ENCODE data around the gene ATXN7L1. TPM values are rescaled to one million over a fixed set of nuclear protein-coding genes. Genes with fewer than 3 reads are reported as not detected.
"Not testable (repeated sequence)": the region's sequence is repeated elsewhere in the genome, so short reads cannot be mapped to it uniquely, and the experiment has no call there.

Gene ATXN7L1
- total and polyA plus RNA-seq, 2 experiments from 2014 or later = 6.4 to 8.6 TPM

- H3K4me3 ChIP-seq = no peak overlapping the region
These were observed 14.0 kb upstream of the ATXN7L1 start for GRCh38 chr7:105890290-105890997.

GRCh38 chr7:105887569-105888189, 11.3 kb upstream of the ATXN7L1 start:
- Histone ChIP-seq H3K9me3 (ENCODE audit: low read depth) (no peaks in the 10 kb centered on the region), H3K27me3 (no peaks in the 10 kb centered on the region), H3K4me1 (ENCODE audit: low read depth) (peaks cover 16% of the 10 kb centered on the region), H3K4me3 (no peak overlapping the region), H3K36me3 (no peaks in the 10 kb centered on the region), H3K27ac (peak overlapping the region; percentile 89)
- TF ChIP-seq CTCF (IDR thresholded peaks at IDR 0.05; ENCODE audit: low read depth, low read length) = no peak
- peak in 1 of 2 donors; percentile 72 for DNase-seq (ENCODE audit: low read depth in 1 of 2, low spot score in 1 of 2)

More at GRCh38 chr7:105890290-105890997, 14.0 kb upstream of the ATXN7L1 start:
- Histone ChIP-seq H3K4me1 (ENCODE audit: low read depth) (peaks cover 16% of the 10 kb centered on the region), H3K27ac (no peak overlapping the region), H3K9me3 (ENCODE audit: low read depth) (no peaks in the 10 kb centered on the region), H3K36me3 (no peaks in the 10 kb centered on the region), H3K27me3 (no peaks in the 10 kb centered on the region)
- peak in 1 of 2 donors; percentile 27 for DNase-seq (ENCODE audit: low read depth in 1 of 2, low spot score in 1 of 2)
- no peak for TF ChIP-seq CTCF (IDR thresholded peaks at IDR 0.05; ENCODE audit: low read depth, low read length)

GRCh38 chr7:105886776-105887175, 10.4 kb upstream of the ATXN7L1 start:
- DNase-seq (ENCODE audit: low read depth in 1 of 2, low spot score in 1 of 2) = no peak
- H3K9me3 ChIP-seq (ENCODE audit: low read depth) = no peaks in the 10 kb centered on the region
- no peak overlapping the region for H3K4me3 ChIP-seq
- no peaks in the 10 kb centered on the region for H3K36me3 ChIP-seq
- no peak overlapping the region for H3K27ac ChIP-seq
- no peaks in the 10 kb centered on the region for H3K27me3 ChIP-seq
- no peak for TF ChIP-seq CTCF (IDR thresholded peaks at IDR 0.05; ENCODE audit: low read depth, low read length)
- H3K4me1 ChIP-seq (ENCODE audit: low read depth) = peaks cover 16% of the 10 kb centered on the region

GRCh38 chr7:105885387-105886111, 9.2 kb upstream of the ATXN7L1 start:
- DNase-seq (ENCODE audit: low read depth in 1 of 2, low spot score in 1 of 2) = peak; percentile 19 to 72
- no peak for TF ChIP-seq CTCF (IDR thresholded peaks at IDR 0.05; ENCODE audit: low read depth, low read length)
- H3K4me3 ChIP-seq = no peak overlapping the region
- H3K27me3 ChIP-seq = no peaks in the 10 kb centered on the region
- no peaks in the 10 kb centered on the region for H3K9me3 ChIP-seq (ENCODE audit: low read depth)
- peaks cover 18% of the 10 kb centered on the region for H3K4me1 ChIP-seq (ENCODE audit: low read depth)
- no peak overlapping the region for H3K27ac ChIP-seq
- H3K36me3 ChIP-seq = no peaks in the 10 kb centered on the region

- H3K27me3 ChIP-seq; H3K4me3 ChIP-seq; H3K36me3 ChIP-seq; DNase-seq (ENCODE audit: low read depth in 1 of 2, low spot score in 1 of 2); H3K9me3 ChIP-seq (ENCODE audit: low read depth); H3K27ac ChIP-seq: not testable (repeated sequence)
- H3K4me1 ChIP-seq (ENCODE audit: low read depth) = peaks cover 21% of the 10 kb centered on the region
These were observed 6.8 kb upstream of the ATXN7L1 start for GRCh38 chr7:105883179-105883578.

- Histone ChIP-seq H3K27ac (no peak overlapping the region), H3K4me1 (ENCODE audit: low read depth) (peaks cover 15% of the 10 kb centered on the region), H3K36me3 (no peaks in the 10 kb centered on the region), H3K4me3 (no peak overlapping the region), H3K27me3 (no peaks in the 10 kb centered on the region), H3K9me3 (ENCODE audit: low read depth) (no peaks in the 10 kb centered on the region)
- no peak for DNase-seq (ENCODE audit: low read depth in 1 of 2, low spot score in 1 of 2)
- TF ChIP-seq CTCF (IDR thresholded peaks at IDR 0.05; ENCODE audit: low read depth, low read length) = no peak
These were observed 5.0 kb upstream of the ATXN7L1 start for GRCh38 chr7:105881439-105881838.
